A673 (cell line): ENCODE data around the gene SLC22A2.

Experiments used
- EZH2 ChIP-seq: fragments of 200-600 bp; sonication (generic); IDR thresholded peaks from 2 replicates; pipeline ENCODE4 v1.6.1; 2017; ENCODE audit warnings: borderline replicate concordance, low read depth, mild to moderate bottlenecking, mixed read lengths, antibody characterized with exemption, low read length; ENCODE audit not compliant: poor library complexity, severe bottlenecking
- TF ChIP-seq, protein P1 (sequence below): fragments of 300-800, 200-600 bp; sonication (generic); conservative IDR thresholded peaks from 2 replicates; pipeline ENCODE4 v1.5.1; 2017; ENCODE audit warnings: low read depth, mild to moderate bottlenecking, antibody characterized with exemption, low read length, moderate library complexity, mixed read lengths

DNA sequence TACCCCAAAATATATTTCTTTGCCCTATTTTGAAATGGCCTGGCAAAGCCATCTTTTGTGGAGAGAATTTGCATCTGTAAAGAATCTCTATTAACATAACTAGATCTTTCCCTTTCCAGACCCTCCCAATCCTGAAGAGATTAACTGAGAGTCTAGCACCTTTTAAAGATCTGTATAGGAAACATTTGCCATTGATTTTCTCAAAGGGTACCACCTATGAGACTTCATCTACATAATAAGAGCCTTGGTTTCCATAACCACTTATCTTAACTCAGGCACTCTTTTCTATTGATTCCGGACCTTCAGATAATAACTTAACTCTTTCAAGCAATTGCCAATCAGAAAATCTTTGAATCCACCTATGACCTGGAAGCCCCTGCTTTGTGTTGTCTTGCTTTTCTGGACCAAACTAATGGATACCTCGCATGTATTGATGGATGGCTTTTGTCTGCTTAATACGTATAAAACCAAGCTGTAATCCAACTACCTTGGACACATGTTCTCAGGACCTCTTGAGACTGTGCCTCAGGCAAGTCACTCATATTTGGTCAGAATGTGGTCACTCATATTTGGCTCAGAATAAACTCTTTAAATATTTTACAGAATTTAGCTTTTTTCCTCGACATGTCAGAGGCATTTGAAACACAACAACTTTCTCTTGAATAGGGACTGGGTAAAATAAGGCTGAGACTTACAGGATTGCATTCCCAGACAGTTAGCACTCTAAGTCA, 31.4 kb downstream of the SLC22A2 start:
- TF ChIP-seq, protein P1, sequence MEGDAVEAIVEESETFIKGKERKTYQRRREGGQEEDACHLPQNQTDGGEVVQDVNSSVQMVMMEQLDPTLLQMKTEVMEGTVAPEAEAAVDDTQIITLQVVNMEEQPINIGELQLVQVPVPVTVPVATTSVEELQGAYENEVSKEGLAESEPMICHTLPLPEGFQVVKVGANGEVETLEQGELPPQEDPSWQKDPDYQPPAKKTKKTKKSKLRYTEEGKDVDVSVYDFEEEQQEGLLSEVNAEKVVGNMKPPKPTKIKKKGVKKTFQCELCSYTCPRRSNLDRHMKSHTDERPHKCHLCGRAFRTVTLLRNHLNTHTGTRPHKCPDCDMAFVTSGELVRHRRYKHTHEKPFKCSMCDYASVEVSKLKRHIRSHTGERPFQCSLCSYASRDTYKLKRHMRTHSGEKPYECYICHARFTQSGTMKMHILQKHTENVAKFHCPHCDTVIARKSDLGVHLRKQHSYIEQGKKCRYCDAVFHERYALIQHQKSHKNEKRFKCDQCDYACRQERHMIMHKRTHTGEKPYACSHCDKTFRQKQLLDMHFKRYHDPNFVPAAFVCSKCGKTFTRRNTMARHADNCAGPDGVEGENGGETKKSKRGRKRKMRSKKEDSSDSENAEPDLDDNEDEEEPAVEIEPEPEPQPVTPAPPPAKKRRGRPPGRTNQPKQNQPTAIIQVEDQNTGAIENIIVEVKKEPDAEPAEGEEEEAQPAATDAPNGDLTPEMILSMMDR = no peak
- no peak for TF ChIP-seq EZH2
